ENCODE data around the gene ZNF408.

The ZNF408 gene

GRCh38 chr11:46676436-46677158 is 24.2 kb upstream of the ZNF408 start:
- no peak for DNase-seq

GRCh38 chr11:46677169-46677568 is 23.7 kb upstream of the ZNF408 start:
- DNase-seq = no peak

GRCh38 chr11:46677991-46678740 is 22.7 kb upstream of the ZNF408 start:
- no peak for DNase-seq

DNA sequence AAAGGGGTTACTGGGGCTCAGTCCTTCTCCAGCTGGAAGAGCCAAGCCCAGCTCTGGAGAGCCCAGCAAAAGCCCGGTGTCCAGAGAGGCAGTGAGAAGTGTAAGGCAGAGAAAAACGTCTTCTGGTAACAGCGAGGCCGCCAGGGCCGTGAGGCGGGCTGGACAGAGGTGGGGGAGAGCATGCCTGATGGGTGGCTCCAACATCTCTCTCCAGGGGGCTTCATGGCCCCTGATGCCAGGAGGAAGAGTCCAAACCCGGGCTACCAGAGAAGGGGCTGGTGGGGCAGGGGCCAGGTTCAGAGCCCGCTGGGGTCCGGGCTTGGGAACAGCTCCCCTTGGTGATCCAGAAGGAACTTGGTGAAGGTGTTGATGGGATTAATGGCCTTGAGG is 22.1 kb upstream of the ZNF408 start:
- no peak for DNase-seq

DNA sequence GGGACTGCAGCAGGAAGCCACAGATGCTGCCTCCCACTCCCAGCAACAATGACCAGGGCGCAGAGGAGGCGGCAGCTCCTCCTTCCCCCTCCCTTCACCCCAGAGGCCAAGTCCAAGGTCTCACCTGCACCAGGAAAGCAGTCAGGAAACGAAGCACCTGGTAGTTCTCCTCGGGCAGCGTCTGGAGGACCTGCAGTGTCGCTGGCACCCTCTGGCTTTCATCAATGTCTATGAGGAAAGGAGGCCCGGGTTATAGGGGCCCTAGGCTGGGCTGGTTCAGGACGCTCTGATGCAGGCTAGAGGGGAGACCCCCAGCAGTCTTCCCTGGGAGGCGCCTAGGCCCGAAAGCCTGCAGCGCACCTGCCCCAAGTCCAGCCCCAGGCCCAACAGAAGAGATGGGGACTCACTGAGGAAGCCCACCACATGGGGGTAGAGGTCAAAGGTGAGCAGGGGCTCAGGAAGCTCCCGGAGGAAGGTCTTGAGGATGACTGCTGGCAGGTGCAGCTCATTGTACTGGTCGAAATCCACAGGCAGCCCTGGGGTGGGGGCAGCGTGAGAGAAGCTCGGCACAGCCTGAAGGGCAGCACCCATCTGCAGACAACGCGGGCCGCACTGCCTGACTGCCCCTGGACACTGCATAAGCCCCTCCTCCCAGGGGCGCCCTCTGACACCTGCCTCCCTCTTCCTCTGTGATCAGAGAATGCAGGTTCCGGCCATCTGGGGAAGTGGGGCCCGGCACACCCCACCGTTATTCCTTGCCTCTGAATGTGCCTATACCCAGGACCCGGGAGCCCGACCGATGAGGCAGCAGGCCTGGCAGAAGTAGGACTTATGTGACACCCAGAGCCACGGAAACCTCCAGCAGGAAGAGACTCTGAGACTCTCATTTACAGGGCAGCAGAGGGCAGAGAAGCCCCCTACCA is 21.3 kb upstream of the ZNF408 start:
- DNase-seq = no peak

- no peak for DNase-seq
These were observed 20.6 kb upstream of the ZNF408 start for GRCh38 chr11:46680164-46680760.

GRCh38 chr11:46680815-46681214 is 20.0 kb upstream of the ZNF408 start:
- DNase-seq = no peak

DNA sequence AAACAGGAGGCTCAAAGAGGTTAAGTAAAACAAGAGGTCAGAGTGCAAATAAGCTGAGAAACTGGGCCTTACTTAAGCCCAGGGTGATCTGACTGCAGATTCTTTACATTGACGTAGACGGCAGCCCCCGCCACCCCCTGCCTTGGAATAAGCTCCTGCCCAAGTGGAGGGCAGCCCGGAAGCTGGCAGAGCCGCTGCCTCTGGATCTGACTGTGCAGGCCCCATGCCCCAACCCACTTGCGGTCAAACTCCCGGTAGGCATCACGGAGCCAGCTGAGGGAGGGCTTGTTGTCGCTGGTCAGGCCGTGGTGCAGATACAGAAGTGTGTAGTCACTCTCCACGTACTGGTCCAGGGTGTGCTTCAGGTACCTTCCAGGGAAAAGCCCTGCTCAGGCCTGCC is 19.0 kb upstream of the ZNF408 start:
- DNase-seq = no peak

- DNase-seq = no peak
These were observed 17.8 kb upstream of the ZNF408 start for GRCh38 chr11:46682773-46683752.

DNA sequence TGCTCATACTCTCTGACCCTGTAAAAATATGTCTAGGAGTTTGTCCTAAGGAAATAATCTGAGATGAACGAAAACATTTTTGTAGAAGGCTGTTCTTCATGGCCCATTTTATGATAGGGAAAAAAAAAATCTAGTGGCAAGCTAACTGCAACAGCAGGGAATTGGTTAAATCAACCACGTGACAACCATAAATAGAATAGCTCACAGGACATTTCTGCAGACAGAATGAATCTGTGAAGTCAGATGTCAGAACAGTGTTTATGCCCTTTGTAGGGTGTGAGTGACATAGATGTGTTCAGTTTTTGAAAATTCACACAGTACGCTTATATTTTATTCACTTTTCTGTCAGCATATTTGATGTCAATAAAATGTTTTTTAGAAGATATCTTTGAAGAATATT is 16.5 kb upstream of the ZNF408 start:
- no peak for DNase-seq

DNA sequence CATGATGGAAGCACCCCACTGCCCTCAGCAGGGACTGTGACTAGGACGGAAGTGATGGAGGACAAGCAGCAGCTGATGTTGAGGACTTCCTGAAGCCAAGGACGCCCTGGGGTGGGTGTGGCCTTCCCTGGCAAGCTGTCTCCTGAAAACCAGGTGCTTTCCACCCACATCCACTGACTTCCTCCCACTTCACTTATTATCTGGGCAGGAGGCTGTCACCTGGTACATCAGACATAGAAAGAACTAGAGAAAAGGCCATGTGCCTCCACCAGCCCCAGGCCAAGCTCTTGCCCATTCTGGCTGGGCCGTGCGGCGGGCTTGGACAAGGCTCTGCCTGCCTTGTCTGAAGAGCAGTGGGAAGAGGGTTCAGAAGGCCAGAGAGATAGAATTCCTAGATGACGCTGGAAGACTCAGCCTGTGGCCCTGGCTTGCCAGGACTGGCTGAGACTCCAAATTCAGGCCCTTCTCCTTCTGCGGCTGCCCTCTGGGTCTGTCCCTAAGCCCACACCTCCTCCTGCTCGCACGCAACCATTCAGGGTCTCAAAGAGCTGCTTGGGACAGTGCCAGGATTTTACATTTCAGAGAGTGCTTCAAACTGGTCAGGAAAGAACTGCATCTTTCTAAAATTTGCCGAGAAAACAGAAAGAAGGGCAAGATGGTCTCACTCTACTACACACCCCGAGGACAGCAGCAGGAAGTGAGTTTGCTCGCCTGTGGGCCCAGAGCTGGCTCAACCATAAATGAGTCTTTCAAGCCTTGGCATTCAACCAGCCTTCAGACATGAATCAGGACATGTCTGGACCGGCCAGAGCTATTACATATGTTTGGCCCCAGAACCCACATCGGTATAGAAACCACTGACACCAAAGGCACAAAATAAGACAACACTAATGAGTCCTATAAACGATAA is 13.7 kb upstream of the ZNF408 start:
- DNase-seq = no peak

GRCh38 chr11:46690702-46691101 is 10.1 kb upstream of the ZNF408 start:
- no peak for DNase-seq

DNA sequence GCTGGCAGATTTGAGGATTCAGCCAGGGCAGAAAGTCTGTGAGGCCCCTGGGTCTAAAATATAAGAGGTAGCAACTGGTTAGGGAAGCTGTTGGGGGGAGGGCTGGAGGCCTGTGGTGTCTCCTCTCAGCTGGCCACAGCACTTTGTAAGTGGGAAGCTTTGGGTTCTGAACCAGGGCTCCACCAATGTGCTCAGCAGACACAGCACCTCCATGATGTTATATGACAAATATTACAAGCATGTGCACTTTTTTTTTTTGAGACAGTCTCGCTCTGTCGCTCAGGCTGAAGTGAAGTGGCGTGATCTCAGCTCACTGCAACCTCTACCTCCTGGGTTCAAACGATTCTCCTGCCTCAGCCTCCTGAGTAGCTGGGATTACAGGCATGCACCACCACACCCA is 8.4 kb upstream of the ZNF408 start:
- DNase-seq = no peak

DNA sequence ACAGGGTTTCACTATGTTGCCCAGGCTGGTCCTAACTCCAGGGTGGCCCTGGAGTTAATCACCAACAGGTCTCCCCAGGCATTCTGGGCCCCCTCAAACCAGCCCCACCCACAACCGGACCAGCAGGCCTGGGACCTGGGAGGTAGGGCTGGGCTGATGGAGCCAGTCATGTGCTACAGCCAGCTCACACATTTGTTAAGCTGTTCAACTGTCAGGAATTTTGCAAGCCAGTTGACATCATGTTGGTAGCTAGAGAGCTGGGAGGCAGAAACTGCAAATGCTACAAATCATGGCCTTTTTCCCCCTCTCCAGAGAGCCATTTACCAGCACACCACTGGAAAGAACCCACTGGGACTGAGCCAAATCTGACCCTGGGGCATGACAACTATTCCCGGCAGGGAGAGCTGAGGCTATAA is 7.2 kb upstream of the ZNF408 start:
- no peak for DNase-seq

DNA sequence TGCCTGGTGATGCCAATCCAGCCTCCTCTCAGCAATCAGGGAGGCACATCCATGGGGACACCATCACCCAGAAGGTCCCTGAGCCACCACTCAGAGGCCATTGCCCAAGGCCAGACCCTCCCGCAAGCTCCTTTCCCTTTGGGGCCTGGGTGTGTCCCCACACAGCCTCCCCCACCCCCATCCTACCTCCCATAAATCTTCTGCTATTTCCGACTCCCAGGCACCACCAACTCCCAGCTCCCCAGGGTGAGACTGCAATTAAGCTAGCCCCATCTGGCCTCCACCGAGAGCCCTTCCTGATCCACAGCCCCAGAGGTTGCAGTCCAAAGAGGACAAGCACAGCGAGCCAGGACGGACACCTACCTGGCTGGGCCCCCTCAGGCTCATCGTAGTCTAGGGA is 6.8 kb upstream of the ZNF408 start:
- no peak for DNase-seq

GRCh38 chr11:46694607-46695006 is 6.2 kb upstream of the ZNF408 start:
- DNase-seq = no peak

- no peak for DNase-seq
These were observed 5.3 kb upstream of the ZNF408 start for GRCh38 chr11:46695345-46696211.

DNA sequence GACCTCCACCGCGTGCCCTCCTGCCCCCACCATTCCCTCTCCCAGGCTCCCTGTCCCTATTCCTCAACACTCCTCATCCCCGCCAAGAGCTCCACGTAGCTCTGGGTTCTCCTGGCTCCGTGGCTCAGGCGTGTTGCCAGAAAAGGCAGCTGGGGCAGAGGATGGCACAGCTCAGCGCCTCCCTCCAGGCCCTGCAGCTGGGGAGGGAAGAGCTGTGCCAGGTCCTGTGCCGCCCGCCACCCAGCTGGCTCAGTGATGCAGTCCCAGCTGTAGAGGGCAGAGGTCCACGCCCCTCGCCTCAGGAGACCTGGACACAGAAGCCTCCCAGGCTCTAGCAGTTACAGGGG is 4.6 kb upstream of the ZNF408 start:
- no peak for DNase-seq

- DNase-seq = no peak
These were observed 3.5 kb upstream of the ZNF408 start for GRCh38 chr11:46697303-46697702.

DNA sequence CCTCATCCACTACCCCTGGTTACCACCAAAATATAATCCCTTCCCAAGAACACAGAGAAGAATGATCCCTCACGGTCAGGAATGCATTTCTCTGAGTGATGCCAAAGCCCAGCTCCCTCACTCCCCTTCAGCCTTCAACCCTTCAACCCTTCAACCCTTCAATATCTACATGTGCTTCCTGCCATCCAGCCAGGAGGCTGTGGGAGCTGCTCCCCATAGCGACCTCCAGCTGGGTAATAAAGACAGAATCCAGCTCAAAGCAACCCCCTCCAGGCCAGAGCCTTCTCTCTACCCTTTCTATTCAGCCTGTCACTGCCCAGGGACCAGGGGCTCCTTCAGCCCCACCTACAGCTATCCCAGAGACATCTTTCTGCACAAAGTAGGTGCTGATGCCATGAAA is 3.1 kb upstream of the ZNF408 start:
- no peak for DNase-seq

Data from NCI-H524 treated with DMSO at 0.1 percent for 48 hours (cell line).